Keratinocyte (primary cell): ENCODE measurements around the gene ZNF627. TPM values are rescaled to one million over a fixed set of nuclear protein-coding genes. Genes with fewer than 3 reads are reported as not detected.

Experiments
- DNase-seq: peaks from one replicate; pipeline ENCODE4 v3.0.0-alpha.2; 2011; ENCODE audit warnings: low read depth, missing footprints, low spot score
- FAIRE-seq: peaks from 2 replicates; lab custom pipeline; 2011; peaks lifted over from hg19 to GRCh38; lab: Jason Lieb, UNC
- H2AFZ ChIP-seq: 2 replicates; pipeline ENCODE4 v1.6.0; 2012; ENCODE audit warnings: low read length, control low read depth, inconsistent platforms; ENCODE audit not compliant: control insufficient read depth
- H3K27ac ChIP-seq: 2 replicates; pipeline ENCODE4 v1.5.1; 2011; ENCODE audit warnings: low read length; ENCODE audit not compliant: control insufficient read depth, insufficient read depth
- H3K27me3 ChIP-seq: 3 replicates; pipeline ENCODE4 v1.6.0; 2011; ENCODE audit warnings: low read length; ENCODE audit not compliant: control insufficient read depth, insufficient read depth; ENCODE audit errors: extremely low read depth
- H3K36me3 ChIP-seq, 2 experiments: 2 replicates in 1 of 2; 3 replicates in 1 of 2; pipeline ENCODE4 v1.5.1; 2011; ENCODE audit warnings: low read length in 2 of 2, mild to moderate bottlenecking in 1 of 2; ENCODE audit not compliant: control insufficient read depth in 2 of 2, insufficient read depth in 2 of 2; ENCODE audit errors: extremely low read depth in 1 of 2
- H3K4me1 ChIP-seq: 3 replicates; pipeline ENCODE4 v1.5.1; 2011; ENCODE audit warnings: low read length; ENCODE audit not compliant: control insufficient read depth, insufficient read depth; ENCODE audit errors: extremely low read depth
- H3K4me2 ChIP-seq: 3 replicates; pipeline ENCODE4 v1.6.0; 2011; ENCODE audit warnings: low read depth, low read length; ENCODE audit not compliant: control insufficient read depth, insufficient read depth; ENCODE audit errors: extremely low read depth
- H3K4me3 ChIP-seq, 3 experiments: fragments of 200-600 bp in 1 of 3; sonication (generic) in 1 of 3; 2 replicates in 2 of 3; 3 replicates in 1 of 3; pipeline ENCODE4 v1.5.1; 2011 to 2016; ENCODE audit warnings: low read length in 3 of 3, mild to moderate bottlenecking in 3 of 3, control low read depth in 2 of 3, inconsistent platforms in 1 of 3, low read depth in 1 of 3, mixed read lengths in 1 of 3, mixed run types in 1 of 3, moderate library complexity in 1 of 3; ENCODE audit not compliant: control insufficient read depth in 2 of 3, insufficient read depth in 2 of 3; ENCODE audit errors: extremely low read depth in 1 of 3
- H3K79me2 ChIP-seq: 2 replicates; pipeline ENCODE4 v1.6.0; 2012; ENCODE audit warnings: low read length; ENCODE audit not compliant: control insufficient read depth, insufficient read depth
- H3K9ac ChIP-seq: 3 replicates; pipeline ENCODE4 v1.6.0; 2011; ENCODE audit warnings: low read length; ENCODE audit not compliant: control insufficient read depth, insufficient read depth; ENCODE audit errors: extremely low read depth
- H3K9me1 ChIP-seq: 3 replicates; pipeline ENCODE4 v1.6.0; 2011; ENCODE audit warnings: low read length; ENCODE audit not compliant: control insufficient read depth, insufficient read depth; ENCODE audit errors: extremely low read depth
- H3K9me3 ChIP-seq: 2 replicates; pipeline ENCODE4 v1.5.1; 2012; ENCODE audit warnings: low read depth, low read length; ENCODE audit not compliant: control insufficient read depth
- H4K20me1 ChIP-seq: 3 replicates; pipeline ENCODE4 v1.6.0; 2011; ENCODE audit warnings: low read length; ENCODE audit not compliant: control insufficient read depth, insufficient read depth; ENCODE audit errors: extremely low read depth
- CTCF ChIP-seq, 3 experiments: IDR thresholded peaks in 1 of 3; conservative IDR thresholded peaks in 1 of 3; optimal IDR thresholded peaks in 1 of 3; 2 replicates in 2 of 3; 3 replicates in 1 of 3; pipeline versions ENCODE3 to v1.5.1; 2011; ENCODE audit warnings: low read length in 3 of 3, mild to moderate bottlenecking in 3 of 3, moderate library complexity in 2 of 3, control low read depth in 1 of 3, inconsistent platforms in 1 of 3; ENCODE audit not compliant: insufficient read depth in 2 of 3; ENCODE audit errors: extremely low read depth in 1 of 3
- EZH2 ChIP-seq: IDR thresholded peaks from one replicate; pipeline ENCODE4 v1.6.1; 2012; ENCODE audit warnings: inconsistent platforms, mild to moderate bottlenecking, low read length, moderate library complexity
- dilution Hi-C: fragments of 300-500 bp; cut with MboI; formaldehyde crosslinking; loops from one replicate; pipeline ENCODE4 v1.7.0; 2020; ENCODE audit warnings: low sequenced_read_pairs; ENCODE audit not compliant: extremely low pct_ligation_motif_present
- polyA plus RNA-seq, 5 experiments: library from polyadenylated mRNA; depleted of rRNA in 3 of 5; stranded (reverse) in 3 of 5; stranded (forward) in 1 of 5; unstranded in 1 of 5; fragments of >200 nt; gene quantifications; 1 replicate in 1 of 5; 2 replicates in 3 of 5; 3 replicates in 1 of 5; pipeline versions ENCODE4 v1.2.1 to v1.2.3, GENCODE V29; 2011 to 2012; ENCODE audit warnings: missing spikeins in 2 of 5, low read depth in 1 of 5, low replicate concordance in 1 of 5

The ZNF627 gene
- polyA plus RNA-seq, 1 donor (not counting 4 experiments of a cell fraction or from before 2014, with no cell fraction given), result 8.5 TPM

GRCh38 chr19:11556634-11557420, 40.5 kb upstream of the ZNF627 start:
- H3K27ac ChIP-seq, result no peak overlapping the region
- peaks cover 10 to 25% of the 10 kb centered on the region in 2 experiments for H3K36me3 ChIP-seq
- peaks cover 4% of the 10 kb centered on the region for H3K9me1 ChIP-seq
- H3K4me2 ChIP-seq, result no peak overlapping the region
- dilution Hi-C loops, result no loop called here
- peaks cover 12% of the 10 kb centered on the region for H3K4me1 ChIP-seq
- H3K4me3 ChIP-seq, result no peak overlapping the region
- DNase-seq (no peak), FAIRE-seq (no peak)
- H4K20me1 ChIP-seq, result peaks cover 4% of the 10 kb centered on the region
- H3K9ac ChIP-seq, result no peak overlapping the region
- TF ChIP-seq CTCF (optimal IDR thresholded peaks at IDR 0.05 in 1 of 3, IDR thresholded peaks at IDR 0.05 in 1 of 3, conservative IDR thresholded peaks at IDR 0.05 in 1 of 3; ENCODE audit: extremely low read depth in 1 of 3, insufficient read depth in 2 of 3, low read length in 3 of 3) (no peak), EZH2 (no peak)
- no peaks in the 10 kb centered on the region for H3K9me3 ChIP-seq
- H3K27me3 ChIP-seq, result no peaks in the 10 kb centered on the region
- H3K79me2 ChIP-seq, result peaks cover 40% of the 10 kb centered on the region
- H2AFZ ChIP-seq, result no peak overlapping the region

- FAIRE-seq (peak; percentile 69), DNase-seq (peak; percentile 90)
- Histone ChIP-seq H3K27ac (peak within 1 kb of the TSS; percentile 48), H3K27me3 (no peaks in the 10 kb centered on the region), H3K36me3 (peaks cover 4 to 13% of the 10 kb centered on the region in 2 experiments), H3K9ac (peak within 1 kb of the TSS; percentile 84), H3K4me2 (peak within 1 kb of the TSS; percentile 95), H3K79me2 (peaks cover 40% of the 10 kb centered on the region), H3K4me1 (peaks cover 12% of the 10 kb centered on the region), H4K20me1 (peaks cover 4% of the 10 kb centered on the region), H3K9me3 (no peaks in the 10 kb centered on the region), H2AFZ (peak within 1 kb of the TSS; percentile 99), H3K4me3 (peak within 1 kb of the TSS; percentile 80 to 98 (median 94)), H3K9me1 (peaks cover 4% of the 10 kb centered on the region)
- TF ChIP-seq EZH2 (no peak), CTCF (optimal IDR thresholded peaks at IDR 0.05 in 1 of 3, IDR thresholded peaks at IDR 0.05 in 1 of 3, conservative IDR thresholded peaks at IDR 0.05 in 1 of 3; ENCODE audit: extremely low read depth in 1 of 3, insufficient read depth in 2 of 3, low read length in 3 of 3) (peak; percentile 13 to 34 (median 20))
- dilution Hi-C loops, result no loop called here
Observed at GRCh38 chr19:11558881-11559828, 38.1 kb upstream of the ZNF627 start, which contains the start of gene ELOF1. Gene ELOF1 (minus strand): TSS chr19:11559230. CDS start chr19:11554347, 4,883 bp downstream.
